NCI-H1694 (cell line): Measurements from ENCODE around the gene RNLS.
"Not testable (repeated sequence)": the region's sequence is repeated elsewhere in the genome, so short reads cannot be mapped to it uniquely, and the experiment has no call there.

Source experiments
- DNase-seq: peaks from one replicate; lab custom pipeline; 2025; lab: John Stamatoyannopoulos, UW

The RNLS gene

DNA sequence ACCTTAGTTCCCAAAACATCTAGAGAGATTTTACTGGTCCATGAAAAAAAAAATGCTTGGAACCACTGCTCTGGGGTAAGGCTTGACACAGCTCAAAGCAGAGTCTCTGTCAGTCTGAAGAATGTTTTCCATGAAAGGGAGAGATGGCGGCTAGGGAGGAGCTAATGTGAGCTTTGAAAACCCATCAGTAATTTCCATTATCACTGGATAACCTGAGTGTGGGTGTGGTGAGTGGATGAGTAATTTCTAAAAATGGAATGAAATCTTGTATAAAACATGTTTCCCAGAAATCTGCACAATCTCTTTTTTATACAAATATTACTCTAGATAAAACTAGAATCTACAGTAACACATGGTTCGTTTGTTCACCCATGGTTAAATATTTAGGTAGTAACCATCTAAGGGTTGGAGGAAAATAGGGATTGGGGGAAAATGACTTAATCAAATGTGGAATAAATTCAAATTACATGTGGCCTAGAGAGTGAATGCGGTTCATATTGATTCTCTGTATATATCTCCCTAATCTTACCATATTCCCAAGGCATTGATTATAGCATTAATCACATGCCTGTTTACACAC, 289.4 kb downstream of the RNLS start:
- no peak for DNase-seq

DNA sequence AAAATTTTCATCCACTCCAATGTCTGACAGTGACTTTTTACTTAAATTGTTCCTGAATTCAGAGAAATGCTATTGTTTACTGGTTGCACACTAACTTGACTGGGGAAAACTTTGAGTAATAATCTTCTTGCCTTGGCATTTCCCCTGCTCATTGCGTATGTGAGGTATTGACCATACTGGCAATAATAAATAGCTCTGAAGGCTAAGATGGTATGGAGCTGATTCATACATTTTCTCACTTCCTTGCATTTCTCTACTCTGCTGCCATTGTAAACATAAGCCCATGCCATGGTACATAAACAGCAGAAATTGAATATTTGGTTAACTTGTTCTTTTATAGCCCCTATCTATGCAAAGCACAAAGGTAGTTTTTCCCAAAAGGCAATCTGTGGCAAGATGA, 290.0 kb downstream of the RNLS start:
- no peak for DNase-seq

DNA sequence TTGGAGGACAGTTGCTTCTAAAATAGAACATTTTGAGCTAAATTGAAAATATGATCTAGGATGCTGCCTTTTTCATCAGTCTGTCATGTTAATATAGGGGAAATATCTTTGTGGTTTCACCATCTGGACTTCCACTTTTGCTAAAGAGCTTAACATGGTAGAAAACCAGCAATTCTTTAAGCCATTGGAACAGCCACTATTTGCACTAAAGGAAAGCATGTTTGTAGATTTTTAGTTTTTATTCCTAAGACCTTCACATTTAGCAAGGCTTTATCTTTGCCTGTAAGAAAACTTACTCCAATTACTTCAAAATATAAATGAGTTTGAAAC, 291.0 kb downstream of the RNLS start:
- DNase-seq, result no peak

DNA sequence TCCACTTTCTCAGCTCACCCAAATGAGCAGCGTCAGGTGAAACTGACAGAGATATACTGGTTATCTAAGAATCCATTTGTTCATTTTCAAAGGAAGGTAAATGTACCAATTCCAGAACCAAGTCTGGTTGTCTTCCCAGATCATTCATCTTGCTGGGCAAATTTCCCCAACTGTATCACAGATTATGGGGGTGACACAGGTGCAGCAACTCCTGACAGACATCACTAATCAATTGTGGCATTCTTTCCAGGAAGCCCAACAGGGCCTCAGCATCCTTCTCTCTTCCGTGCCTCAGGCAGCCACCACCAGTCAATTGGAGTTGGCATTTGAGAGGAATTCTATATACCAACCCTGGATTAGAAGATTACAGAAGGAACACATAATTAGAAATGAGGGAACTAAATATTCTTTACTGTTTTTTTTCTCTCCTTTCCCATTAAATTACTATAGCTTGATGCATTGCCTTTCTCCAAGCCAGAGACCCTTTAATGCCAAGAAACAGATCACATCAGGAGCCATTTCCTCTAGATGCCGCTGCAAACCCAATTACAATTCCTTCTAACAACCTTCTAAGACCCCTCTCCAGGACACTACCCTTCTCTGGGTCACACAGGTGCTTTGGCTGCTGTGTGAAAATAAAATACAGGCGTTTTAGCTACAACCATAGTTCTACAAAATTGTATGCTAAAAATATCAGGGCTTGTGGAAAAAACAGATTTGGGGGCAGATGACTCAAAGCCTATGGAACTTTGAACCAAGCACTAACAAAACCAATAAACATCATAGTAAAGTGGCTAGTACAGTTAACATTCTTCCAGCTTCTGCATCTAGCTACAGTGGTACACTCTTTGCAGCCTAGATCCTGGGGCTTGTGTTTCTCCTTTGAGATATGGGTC, 291.6 kb downstream of the RNLS start:
- no peak for DNase-seq

DNA sequence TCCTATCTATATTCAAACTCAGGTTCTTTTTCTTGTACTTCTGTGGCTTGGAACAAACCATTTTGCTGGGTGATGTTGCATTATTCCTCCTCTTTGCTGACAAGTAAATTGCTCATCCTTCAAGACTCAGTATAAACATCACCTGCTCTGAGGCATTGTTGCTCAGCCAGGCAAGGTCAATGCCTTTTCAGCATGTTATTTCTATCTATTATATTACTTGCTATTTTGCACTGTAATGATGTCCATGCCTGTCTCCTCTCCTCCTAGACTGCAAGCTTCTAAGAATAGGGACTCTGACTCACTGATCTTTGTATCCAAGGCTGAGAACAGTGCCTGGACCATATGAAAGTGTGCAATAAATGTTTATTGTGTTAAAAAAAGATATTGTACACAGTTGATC, 293.8 kb downstream of the RNLS start:
- no peak for DNase-seq

DNA sequence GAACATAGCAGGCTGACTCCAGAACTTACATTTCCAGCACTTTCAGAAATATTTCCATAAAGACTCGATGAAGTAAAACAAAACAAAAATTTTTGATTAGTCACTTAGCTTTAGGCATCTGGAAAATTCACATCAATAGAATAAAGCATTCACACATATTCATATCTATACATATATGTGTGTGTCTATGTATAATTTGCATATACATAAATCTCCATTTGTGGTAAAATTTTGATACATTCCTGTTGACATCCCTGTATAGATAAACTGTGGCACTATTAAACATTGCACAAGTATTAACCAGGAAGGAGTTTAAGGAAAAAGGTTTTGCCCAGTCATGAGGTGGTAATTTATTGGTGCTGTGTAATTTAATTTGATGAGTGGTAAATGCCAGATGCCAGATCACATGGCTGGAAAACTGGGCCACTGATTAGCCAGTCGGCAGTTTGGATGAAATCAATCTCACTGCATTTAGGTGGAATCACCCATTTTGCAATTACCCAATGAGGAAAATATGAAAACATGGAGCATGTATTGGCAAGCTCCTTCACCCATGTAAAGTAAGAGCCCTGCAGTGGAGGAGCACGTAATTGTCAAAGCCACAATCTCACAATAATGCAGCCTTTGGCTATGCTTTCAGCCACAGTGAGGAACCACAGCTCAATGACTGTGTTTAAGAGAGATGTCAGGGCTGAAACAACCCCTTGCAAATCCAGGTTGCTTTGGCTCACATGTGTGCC, 294.6 kb downstream of the RNLS start:
- DNase-seq, result no peak

DNA sequence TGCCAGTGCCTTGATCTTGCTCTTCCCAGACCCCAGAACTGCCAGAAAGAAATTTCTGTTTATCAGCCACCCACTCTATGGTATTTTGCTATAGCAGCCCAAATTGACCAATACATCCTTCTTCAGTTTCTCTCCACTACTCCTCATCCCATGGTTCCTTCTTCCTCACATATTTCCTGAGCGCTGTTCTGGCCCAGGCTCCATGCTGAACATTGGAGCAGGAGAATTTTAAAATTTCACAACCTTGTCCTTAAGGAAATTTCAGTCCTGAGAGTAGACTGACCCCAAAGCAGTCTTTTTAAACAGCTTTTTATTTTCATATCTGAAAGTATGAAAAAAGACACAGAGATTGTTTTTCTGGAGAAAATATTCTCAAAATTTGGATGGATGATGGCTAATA, 297.1 kb downstream of the RNLS start:
- DNase-seq, result no peak

DNA sequence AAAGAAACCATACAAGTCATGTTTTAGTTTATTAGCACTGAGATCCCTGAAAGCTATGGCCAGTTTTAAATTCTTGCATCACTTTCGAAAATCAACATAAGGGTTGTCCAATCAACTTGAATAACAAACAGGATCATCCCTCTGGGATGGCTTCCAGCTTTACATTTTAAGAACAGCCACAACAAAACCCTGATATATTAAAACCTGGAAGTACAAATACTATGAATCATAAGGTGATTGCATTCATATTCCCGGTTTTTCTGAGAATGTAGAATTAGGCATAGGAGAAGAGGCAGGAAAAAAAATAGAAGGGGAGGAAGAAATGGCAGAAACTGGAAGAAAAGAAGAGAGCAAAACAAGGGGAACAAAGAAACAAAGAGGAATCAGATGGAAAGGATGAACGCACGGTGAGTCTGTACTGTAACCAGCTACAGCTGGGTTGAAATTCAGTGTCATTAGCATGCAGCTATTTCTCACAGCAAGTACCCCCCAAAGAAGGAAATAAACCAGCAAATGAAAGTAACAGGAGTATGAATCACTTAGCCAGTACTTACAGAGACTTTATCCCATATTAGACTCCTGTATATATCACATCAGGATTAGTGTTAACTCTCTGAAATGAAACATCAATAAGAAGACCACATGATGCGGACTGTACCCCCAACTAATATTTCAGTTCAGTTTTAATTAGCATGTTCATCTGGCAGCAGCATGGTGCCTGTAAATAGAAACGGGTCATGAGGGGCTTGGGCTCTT, 301.3 kb downstream of the RNLS start:
- no peak for DNase-seq

DNA sequence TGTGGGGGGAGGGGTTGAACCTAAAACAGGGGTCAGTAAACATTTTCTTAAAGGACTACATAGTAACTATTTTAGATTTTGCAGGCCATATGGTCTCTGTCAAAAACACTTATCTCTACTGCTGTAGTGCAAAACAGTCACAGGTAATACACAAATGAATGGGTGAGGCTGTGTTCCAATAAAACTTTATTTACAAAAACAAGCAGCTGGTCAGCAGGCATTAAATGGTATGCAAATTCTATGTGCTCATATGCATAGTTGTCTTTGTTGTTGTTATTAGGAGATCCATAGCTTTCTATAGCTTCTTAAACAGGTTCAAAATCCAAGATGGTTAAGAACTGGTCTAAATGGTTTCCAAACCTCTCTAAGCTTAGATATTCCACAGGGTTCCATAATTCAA, 302.6 kb downstream of the RNLS start:
- DNase-seq, result no peak

DNA sequence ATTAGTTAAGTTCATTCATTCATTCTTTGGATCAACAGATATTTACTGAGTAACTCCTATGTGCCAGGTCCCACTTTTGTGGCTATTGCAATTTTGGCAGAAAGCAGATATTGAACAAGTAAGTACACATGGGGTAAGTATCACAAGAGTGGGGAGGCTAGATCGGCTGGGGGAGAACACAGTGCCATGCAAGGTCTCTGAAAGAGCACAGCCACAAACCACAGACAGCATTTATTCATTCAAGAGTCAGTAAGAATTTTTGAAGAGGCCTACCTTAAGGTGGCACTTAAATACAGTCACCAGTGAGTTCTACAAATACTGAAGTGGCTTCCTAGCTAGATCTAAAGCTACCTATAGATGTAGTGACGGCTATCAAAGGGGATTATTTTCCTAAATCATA, 304.2 kb downstream of the RNLS start:
- DNase-seq, result no peak

DNA sequence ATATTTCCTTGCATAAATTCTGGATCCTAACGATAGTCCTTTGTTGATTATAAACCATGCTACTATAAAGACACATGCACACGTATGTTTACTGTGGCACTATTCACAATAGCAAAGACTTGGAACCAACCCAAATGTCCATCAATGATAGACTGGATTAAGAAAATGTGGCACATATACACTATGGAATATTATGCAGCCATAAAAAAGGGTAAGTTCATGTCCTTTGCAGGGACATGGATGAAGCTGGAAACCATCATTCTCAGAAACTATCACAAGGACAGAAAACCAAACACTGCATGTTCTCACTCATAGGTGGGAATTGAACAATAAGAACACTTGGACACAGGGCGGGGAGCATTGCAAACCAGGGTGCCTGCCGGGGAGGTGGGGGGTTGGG, 306.2 kb downstream of the RNLS start:
- not testable (repeated sequence) for DNase-seq

DNA sequence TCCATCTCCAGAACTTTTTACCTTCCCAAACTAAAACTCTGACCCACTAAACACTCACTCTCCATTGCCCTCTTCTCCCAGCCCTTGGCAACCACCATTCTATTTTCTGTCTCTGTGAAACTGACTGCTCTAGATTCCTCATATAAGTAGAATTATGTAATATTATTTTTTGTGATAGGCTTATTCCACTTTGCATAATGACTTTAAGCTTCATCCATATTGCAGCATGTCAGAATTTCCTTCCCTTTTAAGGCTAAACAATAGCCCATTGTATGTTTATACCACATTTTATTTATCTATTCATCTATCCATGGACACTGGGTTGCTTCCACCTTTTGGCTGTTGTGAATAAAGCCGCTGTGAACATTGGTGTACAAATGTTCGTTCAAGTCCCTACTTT, 308.8 kb downstream of the RNLS start:
- DNase-seq, result no peak

DNA sequence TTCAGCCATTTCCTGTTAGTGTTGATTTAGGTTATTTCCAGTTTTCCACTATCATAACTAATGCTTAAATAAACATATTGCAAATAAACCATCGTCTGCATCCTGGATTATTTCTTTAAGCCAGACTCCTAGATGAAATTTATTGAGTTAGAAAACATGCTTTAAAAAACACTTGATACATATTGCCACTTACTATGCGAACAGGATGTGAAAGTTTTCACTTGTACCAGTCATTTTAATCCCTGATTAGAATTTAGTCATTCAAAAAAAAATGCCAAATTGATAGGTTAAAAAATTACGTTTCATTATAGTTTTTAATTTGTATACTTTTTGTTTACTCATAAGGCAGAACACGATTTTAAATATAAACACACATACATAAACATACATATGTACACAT, 309.6 kb downstream of the RNLS start:
- no peak for DNase-seq

DNA sequence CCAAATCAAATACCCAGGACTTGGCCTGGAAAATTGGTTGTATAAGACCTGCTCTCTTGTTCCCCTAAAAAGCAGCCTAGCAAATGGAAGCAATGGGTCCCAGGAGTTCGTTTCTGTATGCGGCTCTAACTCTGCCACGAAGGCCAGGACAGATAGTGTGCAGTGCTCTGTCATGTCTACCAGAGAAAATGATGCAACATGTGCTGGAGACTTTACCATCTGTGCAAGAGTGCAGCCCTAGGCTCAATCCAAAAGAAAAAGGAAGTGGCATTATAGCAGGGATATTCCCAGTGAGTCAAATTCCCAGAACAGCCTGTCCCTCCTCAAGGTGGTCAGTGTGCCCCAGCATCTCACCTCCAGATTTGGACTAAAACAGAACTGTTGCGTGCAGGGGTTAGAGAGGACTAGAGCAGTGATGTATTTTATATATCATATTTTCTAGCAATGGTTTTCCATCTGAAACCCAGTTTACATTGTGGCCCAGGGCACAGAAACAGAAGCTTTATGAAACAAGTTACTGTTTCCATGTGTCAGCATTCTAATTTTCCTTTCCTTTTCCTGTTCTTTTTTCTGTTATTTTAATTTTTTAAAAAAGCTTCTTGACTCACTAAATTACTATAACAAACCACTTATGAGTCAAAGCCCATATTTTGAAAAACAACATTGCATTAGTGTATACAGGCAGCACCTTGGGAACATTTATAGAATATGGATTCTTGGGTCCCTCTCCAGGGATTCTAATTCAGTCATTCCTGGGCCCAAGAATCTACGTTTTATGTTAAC, 311.2 kb downstream of the RNLS start:
- no peak for DNase-seq

DNA sequence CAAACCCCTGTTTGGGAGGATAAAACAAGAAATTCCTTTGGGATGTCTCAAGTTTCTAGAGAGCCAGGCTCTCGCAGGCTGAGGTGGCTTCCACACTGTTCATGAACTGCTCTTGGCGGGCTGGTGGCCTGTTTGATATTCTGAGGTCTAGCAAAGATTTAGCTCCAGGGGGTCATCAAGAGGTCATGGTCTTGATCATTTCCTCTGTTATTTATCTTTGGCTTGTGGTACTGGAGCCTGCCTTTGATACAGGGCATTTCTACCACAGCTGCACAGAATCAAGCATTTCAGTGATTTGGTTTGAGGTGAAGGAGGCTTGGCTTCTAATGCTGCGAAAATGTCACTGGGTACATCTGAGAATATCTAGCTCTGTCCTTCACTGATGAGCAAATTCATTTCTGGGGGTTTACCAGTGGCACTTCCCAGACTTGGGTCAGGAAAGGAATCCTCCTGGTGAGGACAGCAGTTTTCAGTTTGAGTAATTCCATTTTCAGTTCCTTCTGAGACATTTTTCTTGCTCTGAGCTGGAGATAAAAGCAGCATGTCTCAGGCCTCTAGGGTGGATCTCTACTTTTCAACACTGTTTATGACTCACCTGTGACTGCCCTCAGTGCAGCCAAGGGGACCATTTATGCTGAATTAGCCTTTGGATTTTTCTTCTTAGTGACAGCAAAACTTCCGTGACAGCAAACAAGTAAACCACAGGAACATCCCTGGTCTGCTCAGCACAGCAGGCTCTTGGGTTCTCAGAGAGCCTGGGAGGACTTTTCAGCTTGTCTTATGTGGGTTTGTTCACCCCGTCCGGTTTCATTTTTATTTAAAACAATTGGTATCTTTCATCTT, 312.0 kb downstream of the RNLS start:
- DNase-seq, result no peak

DNA sequence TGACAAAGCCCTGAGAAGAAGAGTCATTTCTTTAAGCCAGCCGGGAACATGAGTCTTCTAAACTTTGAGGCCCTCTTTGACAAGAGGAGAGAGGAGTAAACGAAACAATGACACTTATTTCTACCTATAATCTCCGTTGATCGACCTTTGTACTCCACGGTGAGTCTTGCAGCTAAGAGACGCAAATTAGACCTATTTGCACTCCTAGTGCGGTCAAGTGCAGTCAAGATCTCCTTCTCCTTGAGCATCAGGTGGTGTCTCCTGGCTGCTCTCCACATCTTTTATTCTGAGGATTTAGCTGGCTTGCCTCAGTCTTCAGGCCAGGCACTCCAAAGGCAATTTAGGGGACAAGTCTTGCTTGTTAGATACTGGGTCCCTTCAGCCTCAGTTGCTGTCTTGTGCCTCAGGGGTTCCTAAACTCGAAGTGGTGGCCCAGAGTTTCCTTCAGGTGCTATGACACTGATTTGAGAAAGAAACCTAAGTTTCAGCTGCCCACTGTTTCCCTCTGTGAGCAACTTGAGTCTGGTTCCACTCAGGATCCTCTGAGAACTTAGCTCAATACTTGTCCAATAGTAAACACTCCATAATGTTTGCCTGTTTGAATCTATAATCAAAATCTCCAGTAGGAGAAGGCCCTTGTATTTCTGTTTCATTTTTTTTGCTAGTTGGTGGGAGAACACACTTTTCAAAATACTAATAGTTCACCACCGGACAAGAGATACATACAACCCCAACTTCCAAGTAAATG, 312.9 kb downstream of the RNLS start:
- DNase-seq, result no peak

DNA sequence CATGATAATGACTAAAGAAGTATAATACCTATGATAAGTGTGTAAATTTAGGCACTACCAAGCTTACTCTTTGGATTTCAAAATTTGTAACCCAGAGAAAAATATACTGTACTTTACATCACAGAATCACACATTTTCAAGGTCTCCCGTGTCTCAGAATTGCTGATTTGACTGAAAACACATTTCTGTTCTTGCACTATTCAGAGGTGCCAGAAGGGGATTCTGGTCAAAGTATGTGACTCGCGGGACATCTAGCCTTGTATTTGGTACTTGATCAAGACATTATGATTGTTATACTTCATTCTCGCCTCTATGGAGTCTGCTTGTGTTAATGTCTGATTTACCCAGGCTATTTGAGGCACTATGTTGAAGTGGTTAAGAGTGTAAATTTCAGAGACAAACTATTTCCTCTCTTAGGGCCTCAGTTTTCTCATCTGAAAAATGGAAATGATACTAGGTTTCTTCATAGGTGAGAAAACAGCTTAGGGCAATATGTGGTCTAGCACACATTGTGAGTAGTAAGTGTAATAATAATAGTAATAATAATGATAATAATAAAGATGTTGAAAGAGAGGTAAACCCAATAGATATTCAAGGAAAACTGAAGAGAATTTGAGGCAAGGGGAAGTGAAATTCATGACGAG, 320.4 kb downstream of the RNLS start:
- DNase-seq, result no peak

DNA sequence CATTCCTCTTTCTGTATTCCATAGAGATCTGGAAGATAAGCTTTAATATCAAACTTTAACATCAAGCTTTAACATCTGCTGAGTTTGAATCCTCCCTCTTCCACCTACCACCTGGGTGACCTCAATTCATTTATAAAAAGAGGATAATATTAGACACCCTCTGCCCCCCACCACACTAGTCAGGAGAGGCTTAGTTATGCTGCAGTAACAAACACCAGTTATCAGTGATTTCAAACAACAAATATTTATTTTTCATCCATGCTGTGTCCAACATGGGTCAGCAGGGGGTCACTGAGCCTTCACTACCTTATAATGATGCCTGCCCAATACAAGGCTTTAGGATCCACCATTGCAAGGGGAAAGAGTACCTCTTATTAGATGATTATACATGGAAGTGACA, 322.0 kb downstream of the RNLS start:
- no peak for DNase-seq

DNA sequence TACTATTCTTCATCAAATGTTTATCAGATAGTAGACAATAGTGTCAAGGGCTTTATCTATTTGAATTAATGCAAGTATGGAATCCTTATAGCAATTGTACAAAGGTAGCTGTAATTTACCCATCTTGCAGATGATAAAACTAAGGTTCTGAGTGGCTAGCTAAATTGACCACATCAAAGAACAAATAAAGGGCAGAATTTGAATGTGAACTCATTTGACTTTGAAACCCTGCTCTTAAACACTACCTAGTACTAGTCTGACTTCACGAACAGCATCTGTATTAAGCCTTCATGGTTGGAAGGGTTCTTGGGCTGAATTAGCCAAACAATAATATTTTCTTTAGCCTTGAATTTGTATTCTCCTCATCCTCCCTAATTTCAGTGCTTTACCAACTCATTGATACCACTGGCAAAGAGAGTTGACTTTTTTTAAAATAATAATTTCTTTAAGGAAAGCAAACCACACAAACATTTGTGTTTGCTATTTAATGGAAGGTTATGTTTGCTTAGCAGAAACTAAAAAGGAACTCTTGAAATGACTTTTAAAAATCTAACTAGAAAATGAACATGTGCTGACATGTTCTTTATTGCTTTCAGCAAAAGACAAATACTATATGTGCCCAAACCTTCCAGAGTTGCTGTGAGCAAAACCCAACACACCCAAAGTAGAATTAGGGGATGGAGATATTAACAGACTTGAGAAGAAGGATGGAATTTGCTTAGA, 322.6 kb downstream of the RNLS start:
- no peak for DNase-seq
